Ecto neural progenitor cell (in vitro differentiated cells): ENCODE measurements around the gene TRIM26.
"Not testable (repeated sequence)": the region's sequence is repeated elsewhere in the genome, so short reads cannot be mapped to it uniquely, and the experiment has no call there.

Source experiments
- DNase-seq: peaks from one replicate; pipeline ENCODE4 v3.0.0-alpha.2; 2018; ENCODE audit warnings: low spot score

TRIM26 gene

DNA sequence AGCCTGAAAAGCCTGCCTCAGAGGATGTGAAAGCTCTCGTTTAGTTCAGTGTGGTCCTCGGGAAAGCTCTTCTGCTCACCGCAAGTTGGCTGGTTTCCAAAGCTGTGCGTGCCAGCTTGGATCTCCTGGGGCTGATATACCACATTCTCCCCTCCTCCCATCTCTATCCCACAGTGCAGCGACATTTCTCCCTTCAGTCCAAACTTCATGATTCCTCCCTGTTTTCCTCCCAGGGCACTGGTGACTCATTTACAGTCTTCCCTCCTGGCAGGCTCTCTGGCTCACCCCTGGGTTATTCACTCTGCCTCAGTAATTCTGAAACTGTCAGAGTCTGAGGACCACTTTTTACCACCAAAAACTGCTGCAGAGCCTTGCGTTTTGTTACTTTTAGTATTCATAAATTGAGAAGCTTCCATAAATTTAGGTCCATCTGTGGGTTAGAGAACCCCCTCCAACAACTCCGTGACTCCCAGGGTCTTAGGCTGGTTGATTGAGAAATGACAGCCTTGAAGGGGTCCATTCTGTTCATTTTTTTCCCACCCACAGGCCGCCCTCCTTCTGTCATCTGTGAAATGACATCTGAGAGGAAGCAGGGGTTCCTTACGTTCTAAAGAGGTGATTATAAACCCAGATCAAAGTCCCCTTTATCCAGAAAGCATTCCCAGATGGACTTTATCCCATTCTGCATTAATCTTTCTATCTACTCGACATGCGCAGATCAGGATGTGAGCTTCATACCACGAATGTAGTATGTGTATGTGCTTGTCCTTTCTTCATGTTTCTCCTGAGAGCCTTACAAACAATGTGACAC lies 58.3 kb downstream of the TRIM26 start:
- DNase-seq, result no peak

- DNase-seq, result no peak
Measured at GRCh38 chr6:30154061-30154460, 59.1 kb downstream of the TRIM26 start.

DNA sequence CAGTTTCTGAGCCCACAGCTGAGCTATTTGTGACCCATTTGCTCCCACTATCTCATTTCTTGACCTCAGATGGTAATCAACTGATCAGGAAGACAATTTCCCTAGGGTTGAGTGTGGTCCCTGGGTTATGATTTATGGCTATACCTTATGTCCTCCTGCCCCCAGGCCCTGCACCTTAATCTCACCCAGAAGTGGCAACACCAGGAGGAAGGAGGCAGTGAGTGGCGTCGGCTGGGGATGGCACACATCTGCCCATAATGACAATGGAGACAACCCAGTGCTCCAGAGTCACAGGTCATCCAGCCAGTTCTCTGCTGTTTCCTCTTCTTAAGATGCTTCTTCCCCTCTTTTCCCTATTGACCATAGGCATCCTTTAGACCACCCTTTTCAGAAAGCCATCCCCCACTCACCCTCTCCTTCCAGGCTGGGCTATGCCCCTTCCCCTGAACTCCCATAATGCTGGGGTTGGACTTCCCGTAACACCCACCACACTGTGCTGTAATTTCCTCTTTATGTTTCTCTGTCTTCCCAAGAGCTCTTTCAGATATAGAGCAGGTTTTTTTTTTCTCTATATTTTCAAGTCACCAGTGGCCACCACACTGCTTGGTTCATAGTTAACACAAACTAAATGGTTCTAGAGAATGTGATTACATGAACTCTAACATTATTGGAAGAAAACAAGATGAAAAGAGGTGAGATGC lies 60.1 kb downstream of the TRIM26 start:
- DNase-seq, result no peak

DNA sequence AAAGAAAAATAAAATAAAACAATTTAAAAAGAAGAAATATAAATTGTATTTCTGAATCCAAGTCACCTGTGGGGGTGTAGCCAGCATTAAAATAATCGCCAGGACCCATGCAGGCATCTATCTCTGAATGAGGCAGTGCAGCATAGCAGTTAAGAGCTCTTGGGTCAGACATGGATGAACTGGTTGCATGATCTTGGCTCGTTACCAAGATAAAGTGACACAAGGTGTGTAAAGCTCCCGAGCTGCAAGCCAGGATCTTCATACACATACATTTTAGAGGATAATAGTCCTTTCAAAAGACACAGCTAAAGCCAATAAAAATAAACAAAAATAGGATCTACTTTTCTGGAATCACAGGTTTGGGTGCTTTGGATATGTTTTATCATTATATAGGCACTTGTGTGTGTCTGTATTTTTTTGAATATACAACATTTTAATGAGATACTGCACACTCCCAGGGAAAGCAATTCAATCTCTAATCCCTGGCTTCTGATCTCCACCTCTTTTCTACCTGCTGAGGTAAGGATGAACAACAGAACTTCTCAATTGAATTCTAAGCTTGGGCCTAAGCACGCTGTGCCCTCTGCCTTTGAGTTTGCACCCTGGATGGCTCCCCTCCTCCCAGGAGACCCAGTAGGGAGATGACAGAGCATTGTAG lies 61.1 kb downstream of the TRIM26 start:
- DNase-seq, result no peak

DNA sequence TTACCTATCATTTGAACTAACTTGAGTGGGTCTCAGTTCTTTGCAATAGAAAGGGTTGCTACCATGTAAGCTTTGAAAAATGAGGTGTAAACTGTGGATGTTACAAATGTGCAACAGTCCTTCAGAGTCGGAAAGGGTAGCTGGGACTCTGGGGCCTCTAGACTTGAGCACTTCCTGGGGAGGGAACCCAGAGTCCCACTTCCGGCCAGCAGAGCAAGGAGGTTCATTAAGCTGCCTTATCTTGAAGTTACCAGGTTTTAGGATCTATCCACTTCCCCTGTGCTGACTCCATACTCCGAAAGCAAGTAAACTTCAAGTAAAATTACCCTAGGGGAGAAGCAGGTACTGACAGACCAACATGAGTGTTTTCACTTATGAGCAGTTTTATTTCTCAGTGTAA lies 61.6 kb downstream of the TRIM26 start:
- DNase-seq, result no peak

- DNase-seq, result no peak
Measured at GRCh38 chr6:30150671-30151395, 62.4 kb downstream of the TRIM26 start.

GRCh38 chr6:30149858-30150550 lies 63.2 kb downstream of the TRIM26 start:
- no peak for DNase-seq

GRCh38 chr6:30149234-30149633 lies 64.0 kb downstream of the TRIM26 start:
- DNase-seq, result no peak

DNA sequence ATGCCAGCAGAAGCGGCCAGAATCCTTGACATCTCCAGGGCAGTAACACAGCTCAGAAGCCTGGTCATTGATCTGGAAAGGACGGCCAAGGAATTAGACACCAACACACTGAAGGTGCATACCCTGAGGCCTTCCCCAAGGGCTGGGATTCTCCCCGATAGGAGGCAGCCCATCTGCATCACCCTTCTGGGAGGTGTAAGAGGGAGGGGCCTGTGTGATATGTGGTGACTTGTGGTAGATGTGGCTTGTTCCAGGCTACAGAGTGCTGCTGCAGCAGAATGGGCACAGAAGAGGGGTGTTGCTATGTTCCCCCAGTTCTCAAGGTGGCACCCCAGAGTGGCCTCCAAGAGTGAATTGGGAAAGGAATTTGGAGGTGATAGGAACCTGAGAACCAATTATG lies 66.1 kb downstream of the TRIM26 start:
- DNase-seq, result no peak

- no peak for DNase-seq
Measured at GRCh38 chr6:30145818-30146217, 67.4 kb downstream of the TRIM26 start.

DNA sequence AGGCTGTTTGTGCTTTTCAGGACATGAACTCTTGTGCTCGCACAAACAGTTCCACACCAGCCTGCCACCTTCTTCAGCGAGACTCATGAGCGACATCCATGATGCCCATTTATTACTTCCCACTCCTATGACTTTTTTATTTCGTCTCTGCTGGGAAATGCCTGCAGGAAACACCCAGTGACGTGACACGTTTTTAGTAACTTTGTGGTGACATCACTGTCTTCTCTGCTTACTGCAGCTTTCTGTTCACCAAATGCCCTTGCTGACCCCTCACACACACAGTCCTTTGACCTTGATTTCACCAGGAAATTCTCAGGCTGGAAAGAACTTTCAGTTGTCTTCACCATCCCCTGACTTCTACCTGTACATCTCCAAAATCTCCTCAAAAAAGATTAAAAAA lies 68.4 kb downstream of the TRIM26 start:
- DNase-seq, result no peak

DNA sequence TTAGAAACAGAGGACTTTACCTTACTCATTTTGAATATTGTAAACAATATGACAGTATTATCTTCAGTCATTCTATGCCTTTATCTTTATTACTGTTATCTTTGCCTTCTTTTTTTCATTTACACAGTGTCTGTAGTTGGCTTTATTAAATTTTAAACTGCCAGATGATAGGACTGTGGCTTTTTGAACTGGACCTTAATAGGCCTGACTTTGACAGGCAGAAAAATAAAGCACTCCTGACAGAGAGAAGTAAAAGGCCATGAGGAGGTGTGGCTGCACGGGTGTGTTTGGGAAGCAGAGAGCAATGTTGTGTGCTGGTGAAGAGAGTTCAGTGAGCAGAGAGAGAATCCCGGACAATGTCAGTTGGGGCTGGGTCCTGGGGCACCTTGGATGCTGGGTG lies 69.4 kb downstream of the TRIM26 start:
- DNase-seq, result no peak

DNA sequence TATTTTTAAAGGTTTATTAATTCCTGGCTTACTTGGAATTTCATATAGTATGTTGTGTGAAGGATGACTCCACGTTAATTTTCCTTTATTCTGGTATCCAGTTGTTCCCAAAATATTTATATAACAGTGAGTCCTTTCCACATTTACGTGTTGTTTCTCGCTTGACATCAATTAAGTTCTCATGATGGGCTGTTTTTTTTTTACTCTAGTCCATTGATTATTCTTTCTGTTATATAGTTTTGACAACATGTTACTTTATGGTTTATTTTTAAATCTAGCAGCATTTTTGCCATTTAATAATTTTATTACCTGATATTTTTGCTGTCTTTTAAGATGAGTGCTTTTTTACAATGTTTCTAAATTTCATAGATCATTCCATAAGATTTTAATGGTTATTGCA lies 70.5 kb downstream of the TRIM26 start:
- DNase-seq, result no peak

DNA sequence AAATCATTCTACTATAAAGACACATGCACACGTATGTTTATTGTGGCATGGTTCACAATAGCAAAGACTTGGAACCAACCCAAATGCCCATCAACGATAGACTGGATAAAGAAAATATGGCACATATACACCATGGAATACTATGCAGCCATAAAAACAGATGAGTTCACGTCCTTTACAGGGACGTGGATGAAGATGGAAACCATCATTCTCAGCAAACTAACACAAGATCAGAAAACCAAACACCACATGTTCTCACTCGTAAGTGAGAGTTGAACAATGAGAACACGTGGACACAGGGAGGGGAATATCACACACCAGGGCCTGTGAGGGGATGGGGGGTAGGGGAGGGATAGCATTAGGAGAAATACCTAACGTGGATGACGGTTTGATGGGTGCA lies 73.0 kb downstream of the TRIM26 start:
- not testable (repeated sequence) for DNase-seq

DNA sequence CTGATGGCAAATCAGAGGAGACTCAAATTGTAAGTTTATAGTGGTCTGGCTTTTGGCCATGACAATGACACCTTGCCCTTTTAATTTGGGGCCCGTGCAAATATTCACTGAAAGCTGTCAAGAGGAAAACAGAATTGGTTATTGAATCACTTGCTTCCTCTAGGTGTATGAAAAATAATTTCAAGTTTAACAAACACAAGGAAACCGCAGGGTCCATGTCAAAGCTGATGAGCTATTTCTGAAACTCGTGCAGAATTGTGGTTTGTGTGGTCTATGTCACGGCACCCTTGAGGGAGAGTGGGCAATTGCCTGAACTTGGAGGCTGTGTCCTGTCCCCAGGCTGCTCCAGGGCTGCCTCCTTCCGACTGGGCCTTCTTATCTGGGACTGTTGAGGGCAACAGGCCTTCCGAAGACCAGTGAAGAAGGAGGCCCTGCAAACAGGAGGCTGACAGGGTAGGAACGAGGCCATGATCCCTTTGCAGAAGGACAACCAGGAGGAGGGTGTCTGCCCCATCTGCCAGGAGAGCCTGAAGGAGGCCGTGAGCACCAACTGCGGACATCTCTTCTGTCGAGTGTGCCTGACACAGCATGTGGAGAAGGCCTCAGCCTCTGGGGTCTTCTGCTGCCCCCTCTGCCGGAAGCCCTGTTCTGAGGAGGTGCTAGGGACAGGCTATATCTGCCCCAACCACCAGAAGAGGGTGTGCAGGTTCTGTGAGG lies 76.5 kb downstream of the TRIM26 start:
- DNase-seq, result no peak

- no peak for DNase-seq
Measured at GRCh38 chr6:30135757-30136156, 77.4 kb downstream of the TRIM26 start, which contains the start of gene TRIM40. Gene TRIM40, plus strand, starts transcription at chr6:30136140. Its CDS starts 897 bp downstream, at chr6:30137037.

DNA sequence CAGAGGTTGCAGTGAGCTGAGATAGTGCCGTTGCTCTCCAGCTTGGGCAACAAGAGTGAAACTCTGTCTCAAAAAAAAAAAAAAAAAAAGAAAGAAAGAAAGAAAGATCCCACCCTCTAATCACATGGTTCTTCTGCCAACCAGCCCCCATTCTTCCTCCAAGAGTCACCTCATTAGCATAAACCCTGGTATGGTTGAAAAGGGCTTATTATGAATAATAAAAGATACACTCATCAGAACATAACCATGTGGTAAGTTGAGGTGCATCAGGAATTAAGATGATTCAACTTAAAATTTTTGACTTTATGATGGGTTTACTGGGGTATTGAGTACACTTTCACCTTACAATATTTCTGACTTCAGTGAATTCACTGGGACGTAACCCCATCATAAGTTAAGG lies 78.1 kb downstream of the TRIM26 start:
- DNase-seq, result no peak
